Nephron (organoid): ENCODE measurements around the gene CTCFL.

Source experiments
- H3K27ac Mint-ChIP-seq, 3 experiments: 2 replicates each; pipeline ENCODE4 v1.8.0; 2020; ENCODE audit warnings: mixed read lengths in 3 of 3, mild to moderate bottlenecking in 2 of 3, moderate library complexity in 1 of 3
- H3K27me3 Mint-ChIP-seq: 2 replicates; pipeline ENCODE4 v1.8.0; 2021; ENCODE audit warnings: low read depth, mild to moderate bottlenecking, moderate library complexity, mixed read lengths
- H3K36me3 Mint-ChIP-seq: 2 replicates; pipeline ENCODE4 v1.8.0; 2020; ENCODE audit warnings: low read depth, mixed read lengths
- H3K4me1 Mint-ChIP-seq: 2 replicates; pipeline ENCODE4 v1.8.0; 2020; ENCODE audit warnings: mixed read lengths
- H3K4me3 Mint-ChIP-seq, 3 experiments: 2 replicates each; pipeline ENCODE4 v1.8.0; 2020; ENCODE audit warnings: mild to moderate bottlenecking in 3 of 3, mixed read lengths in 3 of 3, moderate library complexity in 2 of 3
- H3K9me3 Mint-ChIP-seq: 2 replicates; pipeline ENCODE4 v1.8.0; 2020; ENCODE audit warnings: mixed read lengths
- CTCF ChIP-seq, 3 experiments: fragments of 200-600 bp; sonication (generic); IDR thresholded peaks; one replicate each; pipeline ENCODE4 v1.5.0; 2021; ENCODE audit warnings: antibody characterized with exemption in 3 of 3; ENCODE audit not compliant: unreplicated experiment in 3 of 3

Gene CTCFL

GRCh38 chr20:57482148-57482547 is 42.8 kb downstream of the CTCFL start:
- Mint-ChIP-seq H3K27me3 (peaks cover 14% of the 10 kb centered on the region), H3K9me3 (no peaks in the 10 kb centered on the region), H3K4me3 (no peak overlapping the region), H3K4me1 (no peaks in the 10 kb centered on the region), H3K27ac (no peak overlapping the region), H3K36me3 (no peaks in the 10 kb centered on the region)
- TF ChIP-seq CTCF (IDR thresholded peaks at IDR 0.05; ENCODE audit: unreplicated experiment in 3 of 3), result no peak

- peaks cover 14% of the 10 kb centered on the region for H3K27me3 Mint-ChIP-seq
- H3K36me3 Mint-ChIP-seq, result no peaks in the 10 kb centered on the region
- H3K4me3 Mint-ChIP-seq, result no peak overlapping the region
- TF ChIP-seq CTCF (IDR thresholded peaks at IDR 0.05; ENCODE audit: unreplicated experiment in 3 of 3), result no peak
- no peak overlapping the region for H3K27ac Mint-ChIP-seq
- H3K9me3 Mint-ChIP-seq, result no peaks in the 10 kb centered on the region
- no peaks in the 10 kb centered on the region for H3K4me1 Mint-ChIP-seq
These were observed 43.6 kb downstream of the CTCFL start for GRCh38 chr20:57481281-57481711.

GRCh38 chr20:57480444-57481160 is 44.3 kb downstream of the CTCFL start:
- H3K4me1 Mint-ChIP-seq, result no peaks in the 10 kb centered on the region
- H3K27ac Mint-ChIP-seq, result no peak overlapping the region
- no peak for TF ChIP-seq CTCF (IDR thresholded peaks at IDR 0.05; ENCODE audit: unreplicated experiment in 3 of 3)
- no peaks in the 10 kb centered on the region for H3K36me3 Mint-ChIP-seq
- H3K4me3 Mint-ChIP-seq, result no peak overlapping the region
- no peaks in the 10 kb centered on the region for H3K9me3 Mint-ChIP-seq
- peaks cover 19% of the 10 kb centered on the region for H3K27me3 Mint-ChIP-seq

- peaks cover 25% of the 10 kb centered on the region for H3K27me3 Mint-ChIP-seq
- H3K36me3 Mint-ChIP-seq, result no peaks in the 10 kb centered on the region
- no peak for TF ChIP-seq CTCF (IDR thresholded peaks at IDR 0.05; ENCODE audit: unreplicated experiment in 3 of 3)
- H3K4me3 Mint-ChIP-seq, result no peak overlapping the region
- no peaks in the 10 kb centered on the region for H3K4me1 Mint-ChIP-seq
- no peaks in the 10 kb centered on the region for H3K9me3 Mint-ChIP-seq
- no peak overlapping the region for H3K27ac Mint-ChIP-seq
These were observed 45.7 kb downstream of the CTCFL start for GRCh38 chr20:57479196-57479595.

GRCh38 chr20:57478176-57478575 is 46.8 kb downstream of the CTCFL start:
- Mint-ChIP-seq H3K9me3 (no peaks in the 10 kb centered on the region), H3K4me1 (peaks cover 4% of the 10 kb centered on the region), H3K27me3 (peaks cover 36% of the 10 kb centered on the region), H3K4me3 (no peak overlapping the region), H3K36me3 (no peaks in the 10 kb centered on the region), H3K27ac (no peak overlapping the region)
- TF ChIP-seq CTCF (IDR thresholded peaks at IDR 0.05; ENCODE audit: unreplicated experiment in 3 of 3), result no peak
